GM15510 (cell line): ENCODE results near the gene SATB2.

Source experiments
- POLR2A ChIP-seq: IDR thresholded peaks from 3 replicates; pipeline ENCODE4 v1.6.1; 2011; ENCODE audit warnings: borderline replicate concordance; ENCODE audit not compliant: insufficient read length; ENCODE audit errors: extremely low read depth

SATB2 gene

GRCh38 chr2:199469514-199470360 is 12.0 kb upstream of the SATB2 start:
- no peak for TF ChIP-seq POLR2A

GRCh38 chr2:199468561-199469513 is 11.1 kb upstream of the SATB2 start:
- no peak for TF ChIP-seq POLR2A

- no peak for TF ChIP-seq POLR2A
Observed at GRCh38 chr2:199467066-199467822, 9.5 kb upstream of the SATB2 start.

DNA sequence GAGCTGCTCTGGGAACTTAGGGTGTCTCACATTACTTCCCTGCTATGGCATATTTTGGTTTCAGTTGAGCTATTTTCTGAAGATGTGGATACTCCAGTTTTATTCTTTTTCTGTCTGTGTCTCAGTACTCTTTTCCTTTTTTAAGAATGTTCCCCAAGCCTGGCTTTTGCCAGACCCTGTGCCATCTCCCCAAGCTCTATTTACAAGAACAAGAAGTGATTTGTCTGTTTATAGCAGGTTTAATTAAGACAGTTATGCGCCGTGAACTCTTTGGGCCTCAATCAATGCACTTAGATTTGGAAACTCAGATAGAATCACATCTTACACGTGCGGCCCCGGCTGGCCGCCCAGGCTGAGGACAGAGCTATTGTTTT is 8.9 kb upstream of the SATB2 start:
- no peak for TF ChIP-seq POLR2A

GRCh38 chr2:199465988-199466691 is 8.4 kb upstream of the SATB2 start:
- TF ChIP-seq POLR2A = no peak

DNA sequence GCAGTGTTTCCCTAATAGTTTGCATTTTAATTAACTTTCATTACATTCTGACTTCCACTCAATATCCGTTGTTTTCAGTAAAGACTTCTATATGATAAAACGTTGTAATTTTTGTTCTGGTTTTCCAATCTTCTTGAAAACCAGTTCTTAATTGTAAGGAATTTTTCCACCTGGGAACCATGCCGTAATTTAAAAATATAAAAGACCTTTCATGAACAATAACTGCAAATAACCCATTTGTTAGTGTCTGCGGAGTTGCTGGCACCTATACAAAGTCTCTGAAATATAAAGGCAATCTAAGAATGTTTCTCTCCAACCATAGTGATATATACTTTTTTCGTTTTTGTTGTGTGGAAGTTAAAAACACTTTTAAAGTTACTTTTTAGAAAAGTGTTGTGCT is 7.7 kb upstream of the SATB2 start:
- no peak for TF ChIP-seq POLR2A

- TF ChIP-seq POLR2A = no peak
Observed at GRCh38 chr2:199464606-199465352, 7.0 kb upstream of the SATB2 start.

DNA sequence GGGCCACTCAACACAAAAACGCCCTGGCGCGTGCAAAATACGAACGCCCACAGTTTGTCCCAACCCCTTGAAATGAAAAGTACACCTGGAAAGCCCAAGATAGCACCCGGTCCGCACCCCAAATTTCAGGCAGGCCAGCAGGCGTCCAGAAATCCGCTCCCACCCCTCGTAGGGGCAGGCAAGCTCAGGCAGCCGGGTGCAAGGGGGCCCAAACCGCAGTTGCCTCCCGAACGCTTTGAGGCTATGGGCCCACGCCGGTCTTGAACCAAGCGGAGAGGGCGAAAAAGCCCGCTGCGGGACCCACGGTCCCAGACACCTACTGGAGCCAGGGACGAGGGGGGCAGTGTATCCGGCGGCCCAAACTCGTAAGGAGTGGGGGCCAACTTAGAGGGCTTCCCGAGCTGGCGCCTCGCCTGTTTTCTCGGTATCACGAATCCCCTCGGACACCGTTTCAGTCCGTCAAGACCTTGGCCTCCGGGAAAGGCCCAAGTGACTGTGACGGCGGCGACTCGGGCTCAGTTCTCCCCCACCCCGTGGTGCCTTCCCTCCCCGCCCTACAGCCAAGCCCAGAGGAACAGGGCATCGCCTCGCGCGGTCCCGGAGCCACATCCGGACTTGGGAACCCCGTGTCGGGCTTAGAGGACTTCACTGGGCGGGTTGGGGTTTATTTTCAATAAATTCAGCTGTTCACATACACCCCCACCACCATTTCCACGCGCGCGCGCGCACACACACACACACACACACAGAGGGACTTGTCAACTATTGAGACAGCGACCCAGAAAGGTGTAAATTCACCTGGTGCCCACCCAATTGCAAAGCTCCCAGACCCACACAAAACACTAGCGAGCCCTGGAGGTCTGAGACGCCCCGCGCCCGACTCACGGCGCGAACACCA is 6.2 kb upstream of the SATB2 start:
- TF ChIP-seq POLR2A = no peak

DNA sequence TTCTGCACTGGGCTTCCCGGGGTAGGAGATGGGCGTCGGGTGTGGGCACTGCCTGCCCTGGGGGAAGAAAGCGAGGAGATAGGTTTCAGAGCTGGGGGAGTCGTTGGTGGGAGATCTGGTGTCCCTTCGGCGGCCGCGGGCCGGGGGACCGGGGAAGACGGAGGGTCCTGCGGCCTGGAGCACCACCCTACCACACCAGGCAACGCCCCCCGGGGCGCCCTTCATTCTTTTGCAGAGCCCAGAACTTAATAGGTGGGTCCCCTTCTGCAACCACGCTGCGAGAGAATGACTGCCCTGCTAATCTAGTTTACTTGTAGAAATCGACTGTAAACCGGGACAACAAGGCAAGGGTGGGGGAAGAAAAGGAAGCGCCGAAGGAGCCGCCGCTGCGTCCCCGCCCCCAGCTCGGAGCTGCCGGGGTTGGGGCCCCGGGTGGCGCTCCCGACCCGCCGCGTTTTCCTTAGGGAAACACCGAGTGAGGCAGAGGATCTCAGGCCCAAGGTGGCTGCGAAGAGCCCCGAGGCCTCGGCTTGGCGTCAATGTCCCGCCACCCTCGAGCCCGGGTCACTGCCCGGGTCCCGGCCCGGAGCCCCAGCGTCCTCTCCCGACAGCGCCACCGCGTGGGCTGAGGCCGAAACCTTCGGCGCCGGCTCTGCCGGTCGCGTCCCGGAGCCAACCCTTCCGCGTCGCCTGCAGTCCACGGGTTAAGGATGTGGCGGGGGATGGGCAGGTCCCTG is 5.4 kb upstream of the SATB2 start:
- TF ChIP-seq POLR2A = no peak

DNA sequence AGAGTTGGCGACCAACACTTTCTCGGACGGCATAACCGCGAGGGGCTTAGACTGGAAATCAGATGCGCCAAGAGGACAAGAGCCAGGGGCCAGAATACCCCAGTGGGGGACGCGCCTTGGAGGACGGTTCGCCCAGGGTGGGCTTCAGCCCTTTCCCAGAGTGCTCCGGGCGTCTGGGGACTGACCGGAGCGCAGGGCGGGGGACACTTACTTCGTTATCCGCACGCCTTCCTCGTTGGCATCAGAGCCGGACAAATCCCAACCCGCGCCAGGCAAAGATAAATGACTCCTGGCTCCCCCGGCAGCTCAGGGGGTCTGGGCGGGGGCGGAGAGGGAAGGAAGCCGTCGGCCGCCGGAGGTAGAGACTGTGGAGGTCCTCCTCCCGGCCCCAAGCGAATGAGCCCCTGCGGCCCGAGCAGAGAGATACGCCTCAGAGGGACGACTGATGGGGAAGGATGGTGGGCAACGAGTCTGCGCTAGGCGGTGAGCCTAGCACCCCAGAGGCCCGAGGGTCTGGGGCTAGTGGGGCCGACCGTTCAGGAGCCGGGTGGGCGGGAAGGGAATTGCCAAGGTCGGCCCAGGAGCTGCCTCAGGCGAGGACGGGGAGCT is 4.7 kb upstream of the SATB2 start:
- no peak for TF ChIP-seq POLR2A

DNA sequence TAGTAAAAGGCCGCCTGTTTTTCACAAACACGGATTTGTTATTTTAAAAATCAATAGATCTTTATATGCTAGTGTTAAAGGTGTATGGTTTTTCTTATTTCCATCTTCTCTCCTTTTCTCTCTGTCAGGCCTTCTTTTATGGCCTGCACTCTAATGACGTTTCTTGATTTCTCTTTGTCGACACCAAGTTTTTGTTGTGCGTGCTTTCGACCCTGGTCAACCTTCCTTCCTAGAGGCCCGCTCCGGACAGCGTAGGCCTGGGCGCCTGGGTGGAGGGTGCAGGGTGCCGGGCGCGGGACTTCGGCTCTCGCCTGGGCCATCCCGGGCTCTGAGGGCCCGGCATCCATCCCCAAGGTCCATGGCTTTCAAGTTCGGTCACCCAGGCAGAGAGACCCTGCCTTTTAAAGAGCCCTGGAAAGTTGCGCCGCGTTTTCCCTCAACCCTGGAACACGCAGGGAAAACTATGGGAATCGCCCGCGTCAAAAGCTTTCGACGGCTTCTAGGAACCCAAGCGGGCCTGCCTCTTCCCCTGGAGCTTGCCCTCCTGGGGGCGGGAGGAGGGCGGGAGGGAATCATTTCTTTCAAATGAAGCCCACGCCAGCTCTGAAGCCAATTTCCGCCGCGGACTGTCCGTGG is 4.1 kb upstream of the SATB2 start:
- no peak for TF ChIP-seq POLR2A

DNA sequence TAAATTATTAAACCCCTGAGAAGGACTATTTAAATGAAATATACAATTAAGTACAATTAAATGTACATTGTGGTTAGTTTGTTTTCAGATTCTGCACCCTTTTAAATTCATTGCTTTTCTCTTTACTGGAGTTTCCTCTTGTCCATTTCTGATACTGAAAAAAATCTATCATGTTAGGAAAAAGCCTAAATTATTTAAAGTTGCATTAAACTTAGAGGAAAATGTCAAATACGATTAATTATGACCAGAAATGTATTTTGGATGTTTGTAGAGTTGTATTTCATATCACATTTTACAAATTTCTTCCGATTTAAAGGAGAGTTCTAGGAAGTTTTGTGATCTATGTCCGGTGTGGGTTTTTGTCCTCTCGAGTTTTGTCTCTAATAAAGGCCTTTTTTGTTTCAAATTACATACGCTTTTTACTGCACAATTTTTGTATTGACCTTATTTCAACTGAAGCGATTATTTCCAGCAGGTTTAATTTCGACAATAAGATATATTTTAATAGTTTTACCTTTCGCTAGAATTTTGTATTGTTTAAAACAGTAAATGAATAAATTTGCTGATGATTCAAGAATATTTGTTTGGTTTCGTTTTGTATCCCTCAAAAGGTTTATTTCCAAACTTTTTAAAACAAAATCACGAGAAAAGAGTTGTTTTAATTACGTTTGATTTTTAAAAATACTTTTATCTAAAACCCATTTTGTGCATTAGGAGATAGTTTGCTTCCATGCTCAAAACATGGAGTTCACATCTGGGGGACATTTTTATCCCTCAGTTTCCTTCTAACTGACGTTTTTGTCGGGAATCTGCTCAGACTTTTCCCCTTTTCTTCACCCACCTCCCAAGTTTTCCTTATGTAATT is 3.3 kb upstream of the SATB2 start:
- no peak for TF ChIP-seq POLR2A
